Vagina (tissue), 2 donors: Measurements from ENCODE around the gene LSM5. TPM values are rescaled to one million over a fixed set of nuclear protein-coding genes. Genes with fewer than 3 reads are reported as not detected.

Experiments used
- DNase-seq, 2 donors: peaks; one replicate each; pipeline ENCODE4 v3.0.0-alpha.2; 2017; ENCODE audit errors: extremely low spot score in 2 of 2
- H3K27ac ChIP-seq: fragments of 200-600 bp; sonication (generic); one replicate; pipeline ENCODE4 v1.5.1; 2019
- H3K27me3 ChIP-seq: fragments of 200-600 bp; sonication (generic); one replicate; pipeline ENCODE4 v1.5.1; 2019
- H3K36me3 ChIP-seq, 2 donors: fragments of 200-600 bp; sonication (generic); one replicate each; pipeline ENCODE4 v1.5.1; 2017 to 2019
- H3K4me1 ChIP-seq: fragments of 200-600 bp; sonication (generic); one replicate; pipeline ENCODE4 v1.5.1; 2019
- H3K4me3 ChIP-seq, 2 donors: fragments of 200-600 bp; sonication (generic); 1 replicate in 1 of 2; 2 replicates in 1 of 2; pipeline ENCODE4 v1.5.1; 2016 to 2019
- H3K9me3 ChIP-seq: fragments of 200-600 bp; sonication (generic); one replicate; pipeline ENCODE4 v1.5.1; 2019
- CTCF ChIP-seq, 3 experiments: fragments of 450-650 bp in 2 of 3; fragments of 200-600 bp in 1 of 3; sonication (generic) in 1 of 3; IDR thresholded peaks; one replicate each; pipeline ENCODE4 v1.5.1; 2017 to 2019; ENCODE audit warnings: antibody characterized with exemption in 3 of 3, mild to moderate bottlenecking in 2 of 3, moderate library complexity in 2 of 3
- POLR2A ChIP-seq, 2 donors: fragments of 450-650 bp; IDR thresholded peaks; one replicate each; pipeline ENCODE4 v1.6.1; 2017; ENCODE audit warnings: antibody characterized with exemption in 2 of 2, mild to moderate bottlenecking in 2 of 2, moderate library complexity in 2 of 2
- POLR2AphosphoS5 ChIP-seq, 2 donors: sonication (generic); formaldehyde crosslinking; IDR thresholded peaks; one replicate each; pipeline ENCODE4 v1.9.0; 2017; ENCODE audit warnings: antibody characterized with exemption in 2 of 2, mild to moderate bottlenecking in 2 of 2, low read depth in 1 of 2; ENCODE audit not compliant: insufficient read depth in 1 of 2
- intact Hi-C: fragments of 100-400 bp; cut with DNase I; formaldehyde crosslinking; loops from one replicate; pipeline ENCODE4 v1.15.1; 2023
- total RNA-seq: library from RNA; depleted of rRNA; stranded (reverse); fragments of >200 nt; gene quantifications from one replicate; pipeline ENCODE4 v1.2.3, GENCODE V29; 2016

The LSM5 gene
- total RNA-seq, 1 donor from 2014 or later: 31.9 TPM

- Histone ChIP-seq H3K9me3 (no peaks in the 10 kb centered on the region), H3K27me3 (no peaks in the 10 kb centered on the region), H3K4me3 (no peak overlapping the region), H3K27ac (no peak overlapping the region), H3K36me3 (no peaks in the 10 kb centered on the region), H3K4me1 (no peaks in the 10 kb centered on the region)
- TF ChIP-seq POLR2AphosphoS5 (IDR thresholded peaks at IDR 0.05; ENCODE audit: insufficient read depth in 1 of 2, low read depth in 1 of 2): no peak
- intact Hi-C loops: no loop called here
- DNase-seq: no peak
Measured at GRCh38 chr7:32525839-32526238, 35.7 kb upstream of the LSM5 start.

- Histone ChIP-seq H3K9me3 (no peaks in the 10 kb centered on the region), H3K27ac (no peak overlapping the region), H3K27me3 (no peaks in the 10 kb centered on the region), H3K4me1 (no peaks in the 10 kb centered on the region), H3K36me3 (no peaks in the 10 kb centered on the region), H3K4me3 (no peak overlapping the region)
- DNase-seq: no peak
- intact Hi-C loops: no loop called here
- TF ChIP-seq POLR2A (IDR thresholded peaks at IDR 0.05) (no peak), POLR2AphosphoS5 (IDR thresholded peaks at IDR 0.05; ENCODE audit: insufficient read depth in 1 of 2, low read depth in 1 of 2) (no peak), CTCF (IDR thresholded peaks at IDR 0.05) (no peak)
Measured at GRCh38 chr7:32524631-32525030, 34.5 kb upstream of the LSM5 start.

GRCh38 chr7:32522746-32523530, 32.8 kb upstream of the LSM5 start:
- no peaks in the 10 kb centered on the region for H3K4me1 ChIP-seq
- no peak for TF ChIP-seq POLR2AphosphoS5 (IDR thresholded peaks at IDR 0.05; ENCODE audit: insufficient read depth in 1 of 2, low read depth in 1 of 2)
- TF ChIP-seq POLR2A (IDR thresholded peaks at IDR 0.05): no peak
- TF ChIP-seq CTCF (IDR thresholded peaks at IDR 0.05): no peak
- no peak for DNase-seq
- no peaks in the 10 kb centered on the region for H3K9me3 ChIP-seq
- no peak overlapping the region for H3K27ac ChIP-seq
- H3K36me3 ChIP-seq: no peaks in the 10 kb centered on the region
- no peaks in the 10 kb centered on the region for H3K27me3 ChIP-seq
- intact Hi-C loops: no loop called here
- no peak overlapping the region for H3K4me3 ChIP-seq

- intact Hi-C loops: no loop called here
- no peak for DNase-seq
- TF ChIP-seq POLR2AphosphoS5 (IDR thresholded peaks at IDR 0.05; ENCODE audit: insufficient read depth in 1 of 2, low read depth in 1 of 2): no peak
- no peak for TF ChIP-seq POLR2A (IDR thresholded peaks at IDR 0.05)
- no peak for TF ChIP-seq CTCF (IDR thresholded peaks at IDR 0.05)
- no peak overlapping the region for H3K4me3 ChIP-seq
- H3K9me3 ChIP-seq: no peaks in the 10 kb centered on the region
- no peaks in the 10 kb centered on the region for H3K36me3 ChIP-seq
- H3K4me1 ChIP-seq: peaks cover 12% of the 10 kb centered on the region
- H3K27me3 ChIP-seq: no peaks in the 10 kb centered on the region
- no peak overlapping the region for H3K27ac ChIP-seq
Measured at GRCh38 chr7:32519763-32520162, 29.6 kb upstream of the LSM5 start.

GRCh38 chr7:32518534-32519140, 28.5 kb upstream of the LSM5 start:
- H3K4me3 ChIP-seq: no peak overlapping the region
- intact Hi-C loops: no loop called here

More at GRCh38 chr7:32518534-32519140, 28.5 kb upstream of the LSM5 start:
- H3K9me3 ChIP-seq: no peaks in the 10 kb centered on the region
- TF ChIP-seq POLR2A (IDR thresholded peaks at IDR 0.05) (no peak), POLR2AphosphoS5 (IDR thresholded peaks at IDR 0.05; ENCODE audit: insufficient read depth in 1 of 2, low read depth in 1 of 2) (no peak), CTCF (IDR thresholded peaks at IDR 0.05) (no peak)
- DNase-seq: no peak
- H3K36me3 ChIP-seq: no peaks in the 10 kb centered on the region
- H3K27me3 ChIP-seq: no peaks in the 10 kb centered on the region
- peaks cover 18% of the 10 kb centered on the region for H3K4me1 ChIP-seq
- H3K27ac ChIP-seq: no peak overlapping the region
